ENCODE measurements around the gene PLEKHH3.

DNA sequence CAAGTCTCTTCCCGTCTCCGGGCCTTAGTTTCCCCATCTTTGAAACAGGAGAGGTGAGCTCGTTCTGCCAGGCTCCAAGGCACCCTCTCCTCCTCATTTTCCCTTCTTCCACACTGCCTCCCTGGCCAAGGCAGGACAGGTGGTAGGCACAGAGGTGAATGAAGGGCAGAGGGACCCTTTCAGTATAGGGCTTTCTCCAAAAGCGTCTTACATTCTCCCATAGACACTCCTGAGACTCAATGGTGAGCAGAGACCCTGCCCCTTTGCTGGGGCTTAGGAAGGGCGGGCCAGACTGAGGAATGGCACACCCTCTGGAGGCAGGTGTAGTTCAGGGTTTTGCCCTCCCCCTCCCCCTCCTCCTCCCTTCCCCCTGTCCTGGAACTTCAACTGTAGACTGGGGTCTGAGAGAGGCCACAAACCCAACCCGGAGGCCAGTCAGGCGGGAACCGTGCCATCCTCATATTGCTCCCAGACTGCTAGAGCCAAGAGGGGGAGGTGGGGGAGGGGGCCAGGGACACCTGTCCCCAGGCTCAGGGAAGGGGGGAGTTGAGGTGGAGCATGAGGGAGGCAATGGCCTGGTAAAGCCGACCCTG is 1.9 kb downstream of the PLEKHH3 start:
- TF ChIP-seq, protein P1, sequence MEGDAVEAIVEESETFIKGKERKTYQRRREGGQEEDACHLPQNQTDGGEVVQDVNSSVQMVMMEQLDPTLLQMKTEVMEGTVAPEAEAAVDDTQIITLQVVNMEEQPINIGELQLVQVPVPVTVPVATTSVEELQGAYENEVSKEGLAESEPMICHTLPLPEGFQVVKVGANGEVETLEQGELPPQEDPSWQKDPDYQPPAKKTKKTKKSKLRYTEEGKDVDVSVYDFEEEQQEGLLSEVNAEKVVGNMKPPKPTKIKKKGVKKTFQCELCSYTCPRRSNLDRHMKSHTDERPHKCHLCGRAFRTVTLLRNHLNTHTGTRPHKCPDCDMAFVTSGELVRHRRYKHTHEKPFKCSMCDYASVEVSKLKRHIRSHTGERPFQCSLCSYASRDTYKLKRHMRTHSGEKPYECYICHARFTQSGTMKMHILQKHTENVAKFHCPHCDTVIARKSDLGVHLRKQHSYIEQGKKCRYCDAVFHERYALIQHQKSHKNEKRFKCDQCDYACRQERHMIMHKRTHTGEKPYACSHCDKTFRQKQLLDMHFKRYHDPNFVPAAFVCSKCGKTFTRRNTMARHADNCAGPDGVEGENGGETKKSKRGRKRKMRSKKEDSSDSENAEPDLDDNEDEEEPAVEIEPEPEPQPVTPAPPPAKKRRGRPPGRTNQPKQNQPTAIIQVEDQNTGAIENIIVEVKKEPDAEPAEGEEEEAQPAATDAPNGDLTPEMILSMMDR (IDR thresholded peaks at IDR 0.05; ENCODE audit: insufficient read depth, low read length) = no peak
- no peak for TF ChIP-seq POLR2AphosphoS5 (IDR thresholded peaks at IDR 0.05; ENCODE audit: low read depth)
- TF ChIP-seq, protein P2, sequence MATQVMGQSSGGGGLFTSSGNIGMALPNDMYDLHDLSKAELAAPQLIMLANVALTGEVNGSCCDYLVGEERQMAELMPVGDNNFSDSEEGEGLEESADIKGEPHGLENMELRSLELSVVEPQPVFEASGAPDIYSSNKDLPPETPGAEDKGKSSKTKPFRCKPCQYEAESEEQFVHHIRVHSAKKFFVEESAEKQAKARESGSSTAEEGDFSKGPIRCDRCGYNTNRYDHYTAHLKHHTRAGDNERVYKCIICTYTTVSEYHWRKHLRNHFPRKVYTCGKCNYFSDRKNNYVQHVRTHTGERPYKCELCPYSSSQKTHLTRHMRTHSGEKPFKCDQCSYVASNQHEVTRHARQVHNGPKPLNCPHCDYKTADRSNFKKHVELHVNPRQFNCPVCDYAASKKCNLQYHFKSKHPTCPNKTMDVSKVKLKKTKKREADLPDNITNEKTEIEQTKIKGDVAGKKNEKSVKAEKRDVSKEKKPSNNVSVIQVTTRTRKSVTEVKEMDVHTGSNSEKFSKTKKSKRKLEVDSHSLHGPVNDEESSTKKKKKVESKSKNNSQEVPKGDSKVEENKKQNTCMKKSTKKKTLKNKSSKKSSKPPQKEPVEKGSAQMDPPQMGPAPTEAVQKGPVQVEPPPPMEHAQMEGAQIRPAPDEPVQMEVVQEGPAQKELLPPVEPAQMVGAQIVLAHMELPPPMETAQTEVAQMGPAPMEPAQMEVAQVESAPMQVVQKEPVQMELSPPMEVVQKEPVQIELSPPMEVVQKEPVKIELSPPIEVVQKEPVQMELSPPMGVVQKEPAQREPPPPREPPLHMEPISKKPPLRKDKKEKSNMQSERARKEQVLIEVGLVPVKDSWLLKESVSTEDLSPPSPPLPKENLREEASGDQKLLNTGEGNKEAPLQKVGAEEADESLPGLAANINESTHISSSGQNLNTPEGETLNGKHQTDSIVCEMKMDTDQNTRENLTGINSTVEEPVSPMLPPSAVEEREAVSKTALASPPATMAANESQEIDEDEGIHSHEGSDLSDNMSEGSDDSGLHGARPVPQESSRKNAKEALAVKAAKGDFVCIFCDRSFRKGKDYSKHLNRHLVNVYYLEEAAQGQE (IDR thresholded peaks at IDR 0.05; ENCODE audit: insufficient replicate concordance, low read depth) = no peak
- no peak for TF ChIP-seq GABPA (IDR thresholded peaks at IDR 0.05; ENCODE audit: low read depth)

Data from HL-60 (cell line).